ENCODE data around the gene EPM2A. TPM values are rescaled to one million over a fixed set of nuclear protein-coding genes. Genes with fewer than 3 reads are reported as not detected.

The EPM2A gene
- total RNA-seq, 2 experiments from 2014 or later, result 9.9 to 10.7 TPM

GRCh38 chr6:145728444-145729385 is 6.6 kb downstream of the EPM2A start:
- no peaks in the 10 kb centered on the region for H3K27me3 Mint-ChIP-seq (ENCODE audit: low read depth)
- no peak overlapping the region for H3K27ac Mint-ChIP-seq

GRCh38 chr6:145727817-145728388 is 7.4 kb downstream of the EPM2A start:
- Mint-ChIP-seq H3K4me1 (ENCODE audit: low read depth) (peaks cover 23% of the 10 kb centered on the region), H3K9me3 (peaks cover 24% of the 10 kb centered on the region), H3K36me3 (ENCODE audit: low read depth) (peaks cover 31% of the 10 kb centered on the region), H3K27me3 (ENCODE audit: low read depth) (no peaks in the 10 kb centered on the region), H3K27ac (no peak overlapping the region), H3K4me3 (no peak overlapping the region)
- CTCF ChIA-PET, result no interaction called here
- intact Hi-C loops (cut with micrococcal nuclease), result no loop called here
- DNase-seq, result no peak

More at GRCh38 chr6:145728444-145729385, 6.6 kb downstream of the EPM2A start:
- intact Hi-C loops (cut with micrococcal nuclease), result no loop called here
- Mint-ChIP-seq H3K4me3 (no peak overlapping the region), H3K9me3 (peaks cover 24% of the 10 kb centered on the region), H3K36me3 (ENCODE audit: low read depth) (peaks cover 31% of the 10 kb centered on the region), H3K4me1 (ENCODE audit: low read depth) (peaks cover 24% of the 10 kb centered on the region)
- DNase-seq, result no peak
- CTCF ChIA-PET, result interaction anchor here (0.6 to 0.7 kb wide), 2 partner anchors 28 to 198 kb away, joined by 3 read pairs; no protein-coding TSS in a partner anchor

- peaks cover 12% of the 10 kb centered on the region for H3K4me1 Mint-ChIP-seq (ENCODE audit: low read depth)
- peaks cover 26% of the 10 kb centered on the region for H3K9me3 Mint-ChIP-seq
- CTCF ChIA-PET, result no interaction called here
- no peak overlapping the region for H3K4me3 Mint-ChIP-seq
- no peak overlapping the region for H3K27ac Mint-ChIP-seq
- no peak for DNase-seq
- intact Hi-C loops (cut with micrococcal nuclease), result loop anchor here (1.0 kb wide), 1 partner anchor 9 kb away; no protein-coding TSS in a partner anchor
- H3K27me3 Mint-ChIP-seq (ENCODE audit: low read depth), result no peaks in the 10 kb centered on the region
- peaks cover 35% of the 10 kb centered on the region for H3K36me3 Mint-ChIP-seq (ENCODE audit: low read depth)
Observed at GRCh38 chr6:145725570-145725969, 9.8 kb downstream of the EPM2A start.

GRCh38 chr6:145723646-145724045 is 11.7 kb downstream of the EPM2A start:
- Mint-ChIP-seq H3K27ac (no peak overlapping the region), H3K27me3 (ENCODE audit: low read depth) (no peaks in the 10 kb centered on the region), H3K4me3 (no peak overlapping the region), H3K4me1 (ENCODE audit: low read depth) (peaks cover 12% of the 10 kb centered on the region), H3K36me3 (ENCODE audit: low read depth) (peaks cover 29% of the 10 kb centered on the region), H3K9me3 (peaks cover 17% of the 10 kb centered on the region)
- no peak for DNase-seq
- CTCF ChIA-PET, result no interaction called here
- intact Hi-C loops (cut with micrococcal nuclease), result no loop called here

- H3K27me3 Mint-ChIP-seq (ENCODE audit: low read depth), result no peaks in the 10 kb centered on the region
- H3K27ac Mint-ChIP-seq, result no peak overlapping the region
- H3K4me3 Mint-ChIP-seq, result no peak overlapping the region
- H3K4me1 Mint-ChIP-seq (ENCODE audit: low read depth), result peaks cover 2% of the 10 kb centered on the region
- H3K36me3 Mint-ChIP-seq (ENCODE audit: low read depth), result peaks cover 24% of the 10 kb centered on the region
- no peak for DNase-seq
- H3K9me3 Mint-ChIP-seq, result peaks cover 8% of the 10 kb centered on the region
- CTCF ChIA-PET, result interaction anchor here (0.8 to 1.4 kb wide), 2 partner anchors 13 to 18 kb away, joined by 3 to 5 read pairs; partner anchors contain the start of gene EPM2A
- intact Hi-C loops (cut with micrococcal nuclease), result no loop called here
Observed at GRCh38 chr6:145722190-145722589, 13.1 kb downstream of the EPM2A start.

GRCh38 chr6:145721144-145721543 is 14.2 kb downstream of the EPM2A start:
- Mint-ChIP-seq H3K4me3 (no peak overlapping the region), H3K4me1 (ENCODE audit: low read depth) (peaks cover 2% of the 10 kb centered on the region), H3K9me3 (peaks cover 8% of the 10 kb centered on the region), H3K36me3 (ENCODE audit: low read depth) (peaks cover 31% of the 10 kb centered on the region), H3K27me3 (ENCODE audit: low read depth) (no peaks in the 10 kb centered on the region), H3K27ac (no peak overlapping the region)
- DNase-seq, result no peak
- intact Hi-C loops (cut with micrococcal nuclease), result no loop called here
- CTCF ChIA-PET, result interaction anchor here (1.4 kb wide), 1 partner anchor 17 kb away, joined by 5 read pairs; no protein-coding TSS in a partner anchor

- no peak for DNase-seq
- Mint-ChIP-seq H3K36me3 (ENCODE audit: low read depth) (peaks cover 42% of the 10 kb centered on the region), H3K27me3 (ENCODE audit: low read depth) (no peaks in the 10 kb centered on the region), H3K4me3 (no peak overlapping the region), H3K27ac (no peak overlapping the region), H3K9me3 (peaks cover 19% of the 10 kb centered on the region), H3K4me1 (ENCODE audit: low read depth) (peaks cover 2% of the 10 kb centered on the region)
- CTCF ChIA-PET, result no interaction called here
- intact Hi-C loops (cut with micrococcal nuclease), result no loop called here
Observed at GRCh38 chr6:145715426-145715825, 19.9 kb downstream of the EPM2A start.

GRCh38 chr6:145714731-145715130 is 20.6 kb downstream of the EPM2A start:
- H3K27me3 Mint-ChIP-seq (ENCODE audit: low read depth), result no peaks in the 10 kb centered on the region
- no peak overlapping the region for H3K27ac Mint-ChIP-seq
- CTCF ChIA-PET, result no interaction called here
- DNase-seq, result no peak
- intact Hi-C loops (cut with micrococcal nuclease), result no loop called here
- H3K4me1 Mint-ChIP-seq (ENCODE audit: low read depth), result peaks cover 2% of the 10 kb centered on the region
- no peak overlapping the region for H3K4me3 Mint-ChIP-seq
- H3K36me3 Mint-ChIP-seq (ENCODE audit: low read depth), result peaks cover 37% of the 10 kb centered on the region
- peaks cover 19% of the 10 kb centered on the region for H3K9me3 Mint-ChIP-seq

GRCh38 chr6:145713773-145714172 is 21.5 kb downstream of the EPM2A start:
- peaks cover 2% of the 10 kb centered on the region for H3K4me1 Mint-ChIP-seq (ENCODE audit: low read depth)
- peaks cover 39% of the 10 kb centered on the region for H3K36me3 Mint-ChIP-seq (ENCODE audit: low read depth)
- no peak overlapping the region for H3K27ac Mint-ChIP-seq
- intact Hi-C loops (cut with micrococcal nuclease), result no loop called here
- DNase-seq, result no peak
- peaks cover 19% of the 10 kb centered on the region for H3K9me3 Mint-ChIP-seq
- H3K4me3 Mint-ChIP-seq, result no peak overlapping the region
- no peaks in the 10 kb centered on the region for H3K27me3 Mint-ChIP-seq (ENCODE audit: low read depth)
- CTCF ChIA-PET, result no interaction called here

GRCh38 chr6:145711372-145711771 is 23.9 kb downstream of the EPM2A start:
- no peak overlapping the region for H3K27ac Mint-ChIP-seq

GRCh38 chr6:145707397-145707796 is 27.9 kb downstream of the EPM2A start:
- no peaks in the 10 kb centered on the region for H3K27me3 Mint-ChIP-seq (ENCODE audit: low read depth)
- H3K4me3 Mint-ChIP-seq, result no peak overlapping the region
- peaks cover 1% of the 10 kb centered on the region for H3K9me3 Mint-ChIP-seq
- H3K36me3 Mint-ChIP-seq (ENCODE audit: low read depth), result peaks cover 19% of the 10 kb centered on the region
- no peak overlapping the region for H3K27ac Mint-ChIP-seq
- CTCF ChIA-PET, result no interaction called here
- intact Hi-C loops (cut with micrococcal nuclease), result loop anchor here (10.0 kb wide), 1 partner anchor 1123 kb away; no protein-coding TSS in a partner anchor
- H3K4me1 Mint-ChIP-seq (ENCODE audit: low read depth), result peaks cover 17% of the 10 kb centered on the region
- no peak for DNase-seq

More at GRCh38 chr6:145711372-145711771, 23.9 kb downstream of the EPM2A start:
- H3K4me1 Mint-ChIP-seq (ENCODE audit: low read depth), result peaks cover 11% of the 10 kb centered on the region
- peaks cover 19% of the 10 kb centered on the region for H3K9me3 Mint-ChIP-seq
- H3K27me3 Mint-ChIP-seq (ENCODE audit: low read depth), result no peaks in the 10 kb centered on the region
- intact Hi-C loops (cut with micrococcal nuclease), result no loop called here
- peaks cover 43% of the 10 kb centered on the region for H3K36me3 Mint-ChIP-seq (ENCODE audit: low read depth)
- DNase-seq, result no peak
- H3K4me3 Mint-ChIP-seq, result no peak overlapping the region
- CTCF ChIA-PET, result no interaction called here

GRCh38 chr6:145705561-145705960 is 29.8 kb downstream of the EPM2A start:
- no peaks in the 10 kb centered on the region for H3K9me3 Mint-ChIP-seq
- CTCF ChIA-PET, result no interaction called here
- no peak overlapping the region for H3K27ac Mint-ChIP-seq
- intact Hi-C loops (cut with micrococcal nuclease), result loop anchor here (10.0 kb wide), 1 partner anchor 1121 kb away; no protein-coding TSS in a partner anchor
- peaks cover 17% of the 10 kb centered on the region for H3K4me1 Mint-ChIP-seq (ENCODE audit: low read depth)
- no peaks in the 10 kb centered on the region for H3K27me3 Mint-ChIP-seq (ENCODE audit: low read depth)
- no peak overlapping the region for H3K4me3 Mint-ChIP-seq
- peaks cover 21% of the 10 kb centered on the region for H3K36me3 Mint-ChIP-seq (ENCODE audit: low read depth)
- no peak for DNase-seq

Measured in activated naive CD4-positive, alpha-beta T cell treated with anti-CD3 and anti-CD28 coated beads for 36 hours (primary cell).